OCI-LY7 (cell line): ENCODE results near the gene PCID2. TPM values are rescaled to one million over a fixed set of nuclear protein-coding genes. Genes with fewer than 3 reads are reported as not detected.
A peak's percentile ranks its signal among the peaks of the same experiment; 100 is the strongest.

Source experiments
- BruUV-seq: library from RNA; stranded (reverse); fragments of 400-500 nt; replicated peaks from 2 replicates; lab custom pipeline; 2021; lab: Mats Ljungman, UMichigan
- CTCF ChIA-PET: fragments of 300-600 bp; sonication (Branson Sonifier 250); formaldehyde crosslinking; loops from one replicate; lab custom pipeline; 2022; ENCODE audit warnings: antibody characterized with exemption; ENCODE audit not compliant: unreplicated experiment; lab: Charles Lee
- POLR2A ChIA-PET: fragments of 300-600 bp; sonication (Branson Sonifier 250); formaldehyde crosslinking; loops from one replicate; lab custom pipeline; 2022; ENCODE audit warnings: antibody characterized with exemption; lab: Charles Lee
- DNase-seq: peaks from one replicate; pipeline ENCODE4 v3.0.0-alpha.2; 2015; ENCODE audit warnings: low spot score
- H2AFZ ChIP-seq: fragments of 200-600 bp; sonication (generic), shearing (Covaris generic); 2 replicates; pipeline ENCODE4 v1.6.1; 2014; ENCODE audit warnings: mild to moderate bottlenecking, antibody characterized with exemption, low read length, moderate library complexity
- H3K27ac ChIP-seq: fragments of 200-600 bp; sonication (generic); 2 replicates; pipeline ENCODE4 v1.5.1; 2014; ENCODE audit warnings: mixed run types, low read depth, mild to moderate bottlenecking, moderate library complexity, low read length, inconsistent platforms; ENCODE audit not compliant: poor library complexity, severe bottlenecking
- H3K36me3 ChIP-seq: fragments of 200-600 bp; sonication (generic); 2 replicates; pipeline ENCODE4 v1.6.1; 2014; ENCODE audit warnings: mild to moderate bottlenecking, antibody characterized with exemption, low read length, moderate library complexity, mixed read lengths; ENCODE audit not compliant: insufficient read depth
- H3K4me1 ChIP-seq: fragments of 200-600 bp; sonication (generic); 2 replicates; pipeline ENCODE4 v1.5.1; 2014; ENCODE audit warnings: mild to moderate bottlenecking, low read length; ENCODE audit not compliant: insufficient read depth, poor library complexity, severe bottlenecking
- H3K4me2 ChIP-seq: fragments of 200-600 bp; sonication (generic); 2 replicates; pipeline ENCODE4 v1.6.1; 2014; ENCODE audit warnings: mild to moderate bottlenecking, low read length
- H3K4me3 ChIP-seq: fragments of 200-600 bp; sonication (generic); 2 replicates; pipeline ENCODE4 v1.5.1; 2014; ENCODE audit warnings: mild to moderate bottlenecking, low read depth, low read length; ENCODE audit not compliant: poor library complexity, severe bottlenecking
- H3K79me2 ChIP-seq: fragments of 200-600 bp; sonication (generic); 2 replicates; pipeline ENCODE4 v1.6.1; 2016; ENCODE audit warnings: low read depth, mild to moderate bottlenecking, low read length, moderate library complexity, mixed read lengths; ENCODE audit not compliant: insufficient read depth
- H3K9me2 ChIP-seq: fragments of 200-600 bp; sonication (generic); 2 replicates; pipeline ENCODE4 v1.6.1; 2016; ENCODE audit warnings: mild to moderate bottlenecking, low read length, mixed read lengths; ENCODE audit not compliant: insufficient read depth
- H3K9me3 ChIP-seq: fragments of 200-600 bp; sonication (generic); 2 replicates; pipeline ENCODE4 v1.6.1; 2014; ENCODE audit warnings: mild to moderate bottlenecking, mixed run types, low read length, mixed read lengths
- H4K20me1 ChIP-seq: fragments of 200-600 bp; sonication (generic); 2 replicates; pipeline ENCODE4 v1.6.1; 2014; ENCODE audit warnings: mild to moderate bottlenecking, antibody characterized with exemption, low read length, moderate library complexity, mixed read lengths; ENCODE audit not compliant: insufficient read depth
- EZH2phosphoT487 ChIP-seq: fragments of 200-600 bp; sonication (generic); IDR thresholded peaks from 2 replicates; pipeline ENCODE4 v1.6.1; 2018; ENCODE audit warnings: low read depth, borderline replicate concordance, mild to moderate bottlenecking, mixed run types, antibody characterized with exemption, low read length, moderate library complexity, mixed read lengths
- intact Hi-C: fragments of 100-400 bp; cut with micrococcal nuclease; formaldehyde crosslinking; loops from one replicate; pipeline ENCODE4 v1.10.0; 2022; ENCODE audit not compliant: unreplicated experiment
- total RNA-seq, 2 experiments: library from RNA; depleted of rRNA in 1 of 2; stranded (reverse); fragments of >200 nt in 1 of 2; shearing (Covaris generic) in 1 of 2; gene quantifications; 2 replicates each; pipeline ENCODE4 v1.2.3, GENCODE V29; 2014 to 2022
- TF ChIP-seq, protein P1 (sequence below): fragments of 200-600 bp; sonication (generic); conservative IDR thresholded peaks from 2 replicates; pipeline ENCODE4 v1.5.1; 2014; ENCODE audit warnings: mild to moderate bottlenecking, antibody characterized with exemption, low read length, moderate library complexity, mixed read lengths

PCID2 gene
- total RNA-seq, 2 experiments from 2014 or later, result 30.2 to 41.9 TPM

DNA sequence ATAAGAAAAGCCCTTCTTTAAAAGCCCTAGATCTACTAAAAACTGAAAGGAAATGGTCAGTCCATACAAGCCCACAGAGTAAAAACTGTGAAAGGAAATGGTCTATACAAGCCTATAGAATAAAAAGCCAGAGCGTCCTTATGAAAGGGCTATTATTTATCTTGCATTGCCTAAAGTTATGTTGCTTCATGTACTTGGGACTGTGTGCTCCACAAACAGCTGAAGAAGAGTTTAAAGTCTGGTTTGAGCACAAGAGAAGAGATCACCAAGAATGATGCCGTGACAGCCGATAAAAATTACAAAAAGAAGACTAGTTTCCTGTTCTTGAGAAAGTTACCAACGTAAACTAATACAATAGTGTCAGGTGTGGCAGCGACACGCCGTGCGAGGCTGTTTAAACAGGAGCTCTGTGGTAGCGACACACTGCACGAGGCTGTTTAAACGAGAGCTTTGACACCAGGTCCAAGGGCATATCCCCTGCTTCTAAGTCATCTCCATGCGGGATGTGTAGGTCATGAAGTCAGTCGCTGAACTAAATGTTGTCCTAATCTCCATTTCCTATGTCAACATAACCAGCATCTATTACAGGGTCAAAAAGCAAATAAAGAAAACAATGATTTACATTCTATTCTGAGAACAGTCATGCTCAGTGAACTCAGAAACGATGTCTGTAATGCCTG lies 24.9 kb downstream of the PCID2 start:
- TF ChIP-seq, protein P1, sequence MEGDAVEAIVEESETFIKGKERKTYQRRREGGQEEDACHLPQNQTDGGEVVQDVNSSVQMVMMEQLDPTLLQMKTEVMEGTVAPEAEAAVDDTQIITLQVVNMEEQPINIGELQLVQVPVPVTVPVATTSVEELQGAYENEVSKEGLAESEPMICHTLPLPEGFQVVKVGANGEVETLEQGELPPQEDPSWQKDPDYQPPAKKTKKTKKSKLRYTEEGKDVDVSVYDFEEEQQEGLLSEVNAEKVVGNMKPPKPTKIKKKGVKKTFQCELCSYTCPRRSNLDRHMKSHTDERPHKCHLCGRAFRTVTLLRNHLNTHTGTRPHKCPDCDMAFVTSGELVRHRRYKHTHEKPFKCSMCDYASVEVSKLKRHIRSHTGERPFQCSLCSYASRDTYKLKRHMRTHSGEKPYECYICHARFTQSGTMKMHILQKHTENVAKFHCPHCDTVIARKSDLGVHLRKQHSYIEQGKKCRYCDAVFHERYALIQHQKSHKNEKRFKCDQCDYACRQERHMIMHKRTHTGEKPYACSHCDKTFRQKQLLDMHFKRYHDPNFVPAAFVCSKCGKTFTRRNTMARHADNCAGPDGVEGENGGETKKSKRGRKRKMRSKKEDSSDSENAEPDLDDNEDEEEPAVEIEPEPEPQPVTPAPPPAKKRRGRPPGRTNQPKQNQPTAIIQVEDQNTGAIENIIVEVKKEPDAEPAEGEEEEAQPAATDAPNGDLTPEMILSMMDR, result no peak
- no peak for TF ChIP-seq EZH2phosphoT487
- no peaks in the 10 kb centered on the region for H4K20me1 ChIP-seq
- no peak overlapping the region for H3K27ac ChIP-seq
- H3K9me3 ChIP-seq, result no peaks in the 10 kb centered on the region
- no peak for DNase-seq
- ChIA-PET POLR2A (no interaction called here), CTCF (no interaction called here)
- no peak overlapping the region for H3K4me2 ChIP-seq
- TSS peak; percentile 25 for BruUV-seq
- no peaks in the 10 kb centered on the region for H3K9me2 ChIP-seq
- no peaks in the 10 kb centered on the region for H3K4me1 ChIP-seq
- intact Hi-C loops, result no loop called here
- H3K79me2 ChIP-seq, result no peaks in the 10 kb centered on the region
- peaks cover 37% of the 10 kb centered on the region for H3K36me3 ChIP-seq
- no peak overlapping the region for H3K4me3 ChIP-seq
- no peak overlapping the region for H2AFZ ChIP-seq

- ChIA-PET POLR2A (no interaction called here), CTCF (no interaction called here)
- Histone ChIP-seq H3K4me1 (no peaks in the 10 kb centered on the region), H2AFZ (no peak overlapping the region), H4K20me1 (no peaks in the 10 kb centered on the region), H3K36me3 (peaks cover 45% of the 10 kb centered on the region), H3K4me2 (no peak overlapping the region), H3K27ac (no peak overlapping the region), H3K9me3 (no peaks in the 10 kb centered on the region), H3K9me2 (no peaks in the 10 kb centered on the region), H3K79me2 (no peaks in the 10 kb centered on the region), H3K4me3 (no peak overlapping the region)
- intact Hi-C loops, result no loop called here
- no TSS peak for BruUV-seq
- DNase-seq, result no peak
- TF ChIP-seq, protein P1, result no peak
- no peak for TF ChIP-seq EZH2phosphoT487
Observed at GRCh38 chr13:113182046-113182445, 26.4 kb downstream of the PCID2 start.
